Epithelial cell of prostate (primary cell): ENCODE measurements around the gene KCTD15.
A peak's percentile ranks its signal among the peaks of the same experiment; 100 is the strongest.

Experiments used
- DNase-seq: peaks from one replicate; pipeline ENCODE4 v3.0.0-alpha.2; 2011; ENCODE audit warnings: low read depth, low spot score
- H3K27ac ChIP-seq: fragments of 450-650 bp; 2 replicates; pipeline ENCODE4 v1.5.1; 2017; ENCODE audit warnings: mild to moderate bottlenecking

The KCTD15 gene

GRCh38 chr19:33796164-33796875 is at the start of gene KCTD15:
KCTD15 (plus strand) TSS chr19:33796870; CDS start chr19:33800455, 3,585 bp downstream.
- DNase-seq = no peak
- H3K27ac ChIP-seq = peak within 1 kb of the TSS; percentile 96

GRCh38 chr19:33747273-33747672 is 49.4 kb upstream of the KCTD15 start:
- no peak overlapping the region for H3K27ac ChIP-seq
- no peak for DNase-seq

- H3K27ac ChIP-seq = no peak overlapping the region
- DNase-seq = no peak
These were observed 48.4 kb upstream of the KCTD15 start for GRCh38 chr19:33748231-33748630.

GRCh38 chr19:33749016-33749415 is 47.7 kb upstream of the KCTD15 start:
- no peak overlapping the region for H3K27ac ChIP-seq
- no peak for DNase-seq

- DNase-seq = no peak
- H3K27ac ChIP-seq = no peak overlapping the region
These were observed 47.0 kb upstream of the KCTD15 start for GRCh38 chr19:33749619-33750175.

- DNase-seq = no peak
These were observed 45.9 kb upstream of the KCTD15 start for GRCh38 chr19:33750587-33751435.

GRCh38 chr19:33751436-33751770 is 45.3 kb upstream of the KCTD15 start:
- DNase-seq = no peak
- H3K27ac ChIP-seq = no peak overlapping the region

More at GRCh38 chr19:33750587-33751435, 45.9 kb upstream of the KCTD15 start:
- H3K27ac ChIP-seq = no peak overlapping the region

GRCh38 chr19:33752018-33752800 is 44.5 kb upstream of the KCTD15 start:
- H3K27ac ChIP-seq = no peak overlapping the region
- no peak for DNase-seq

GRCh38 chr19:33752945-33753344 is 43.7 kb upstream of the KCTD15 start:
- no peak overlapping the region for H3K27ac ChIP-seq
- no peak for DNase-seq

- DNase-seq = no peak
- H3K27ac ChIP-seq = no peak overlapping the region
These were observed 42.3 kb upstream of the KCTD15 start for GRCh38 chr19:33754361-33754760.

GRCh38 chr19:33755099-33756035 is 41.3 kb upstream of the KCTD15 start:
- no peak overlapping the region for H3K27ac ChIP-seq
- DNase-seq = no peak

GRCh38 chr19:33756177-33756576 is 40.5 kb upstream of the KCTD15 start:
- no peak for DNase-seq
- no peak overlapping the region for H3K27ac ChIP-seq

GRCh38 chr19:33758541-33759013 is 38.1 kb upstream of the KCTD15 start:
- peak; percentile 54 for DNase-seq
- H3K27ac ChIP-seq = no peak overlapping the region

- H3K27ac ChIP-seq = no peak overlapping the region
- DNase-seq = no peak
These were observed 37.3 kb upstream of the KCTD15 start for GRCh38 chr19:33759356-33759755.

- no peak overlapping the region for H3K27ac ChIP-seq
- no peak for DNase-seq
These were observed 32.9 kb upstream of the KCTD15 start for GRCh38 chr19:33763633-33764371.

GRCh38 chr19:33766623-33767022 is 30.0 kb upstream of the KCTD15 start:
- no peak for DNase-seq
- no peak overlapping the region for H3K27ac ChIP-seq

- H3K27ac ChIP-seq = no peak overlapping the region
- no peak for DNase-seq
These were observed 28.7 kb upstream of the KCTD15 start for GRCh38 chr19:33767898-33768413.

GRCh38 chr19:33769208-33769607 is 27.5 kb upstream of the KCTD15 start:
- no peak overlapping the region for H3K27ac ChIP-seq
- no peak for DNase-seq
